Astrocyte of the spinal cord (primary cell): ENCODE results near the gene ZPBP.

Source experiments
- DNase-seq: peaks from one replicate; pipeline ENCODE4 v3.0.0; 2011; ENCODE audit warnings: low read depth, low spot score
- H3K4me3 ChIP-seq: 2 replicates; pipeline ENCODE4 v1.5.1; 2011; ENCODE audit warnings: low read depth, mild to moderate bottlenecking, low read length, moderate library complexity
- in situ Hi-C: cut with HindIII; loops from 2 replicates; pipeline ENCODE4 v1.10.0; 2017; ENCODE audit warnings: low sequenced_read_pairs
- TF ChIP-seq, protein P1 (sequence below): IDR thresholded peaks from 2 replicates; pipeline ENCODE4 v1.5.1; 2012; ENCODE audit warnings: low read depth, mild to moderate bottlenecking, low read length, inconsistent platforms

Gene ZPBP, protein sequence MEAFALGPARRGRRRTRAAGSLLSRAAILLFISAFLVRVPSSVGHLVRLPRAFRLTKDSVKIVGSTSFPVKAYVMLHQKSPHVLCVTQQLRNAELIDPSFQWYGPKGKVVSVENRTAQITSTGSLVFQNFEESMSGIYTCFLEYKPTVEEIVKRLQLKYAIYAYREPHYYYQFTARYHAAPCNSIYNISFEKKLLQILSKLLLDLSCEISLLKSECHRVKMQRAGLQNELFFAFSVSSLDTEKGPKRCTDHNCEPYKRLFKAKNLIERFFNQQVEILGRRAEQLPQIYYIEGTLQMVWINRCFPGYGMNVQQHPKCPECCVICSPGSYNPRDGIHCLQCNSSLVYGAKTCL

DNA sequence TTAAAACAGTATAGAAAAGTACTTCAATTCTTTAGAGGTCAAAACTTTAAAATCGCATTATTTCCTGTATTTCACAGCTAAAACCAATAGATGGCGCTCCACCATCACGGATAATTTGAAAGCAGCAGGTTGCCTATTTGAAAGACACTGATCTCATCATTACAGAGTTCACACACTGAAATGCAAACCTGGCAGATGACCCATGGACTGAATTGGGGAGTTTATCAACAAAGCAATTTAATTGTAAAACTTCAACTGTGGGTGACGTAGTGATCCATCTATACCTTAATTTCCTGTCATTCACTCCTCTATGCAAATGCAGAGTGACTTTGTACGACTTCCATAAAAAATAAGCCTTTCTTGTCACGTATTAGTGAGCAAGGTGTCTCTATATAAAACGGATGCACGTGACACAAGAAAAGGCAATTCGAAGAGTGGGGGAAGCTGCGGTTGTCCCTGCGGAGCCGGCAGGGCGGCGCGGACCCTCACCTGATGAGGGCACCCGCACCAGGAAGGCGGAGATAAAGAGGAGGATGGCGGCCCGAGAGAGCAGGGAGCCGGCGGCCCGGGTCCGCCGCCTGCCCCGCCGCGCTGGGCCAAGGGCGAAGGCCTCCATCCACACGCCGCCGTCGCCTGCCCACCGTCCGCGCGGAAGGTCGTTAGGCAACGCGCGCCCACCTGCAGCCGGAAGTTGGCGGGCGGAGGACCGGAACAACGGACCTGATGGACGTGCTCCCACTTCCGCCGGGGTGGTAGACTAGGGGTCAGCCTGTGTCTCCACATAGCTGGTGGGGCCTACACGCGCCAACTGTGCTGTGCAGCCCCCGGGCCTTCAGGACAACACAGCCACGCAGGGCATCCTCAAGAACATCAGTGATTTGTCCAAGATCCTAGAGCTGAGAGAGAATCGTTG is at the start of gene ZPBP:
Gene ZPBP (minus strand): TSS at position 668 of the 913 bp plus-strand sequence. CDS start 52 bp downstream, at position 616.
- in situ Hi-C loops: no loop called here
- peak; percentile 40 for DNase-seq
- H3K4me3 ChIP-seq: peak within 1 kb of the TSS; percentile 10
- TF ChIP-seq, protein P1, sequence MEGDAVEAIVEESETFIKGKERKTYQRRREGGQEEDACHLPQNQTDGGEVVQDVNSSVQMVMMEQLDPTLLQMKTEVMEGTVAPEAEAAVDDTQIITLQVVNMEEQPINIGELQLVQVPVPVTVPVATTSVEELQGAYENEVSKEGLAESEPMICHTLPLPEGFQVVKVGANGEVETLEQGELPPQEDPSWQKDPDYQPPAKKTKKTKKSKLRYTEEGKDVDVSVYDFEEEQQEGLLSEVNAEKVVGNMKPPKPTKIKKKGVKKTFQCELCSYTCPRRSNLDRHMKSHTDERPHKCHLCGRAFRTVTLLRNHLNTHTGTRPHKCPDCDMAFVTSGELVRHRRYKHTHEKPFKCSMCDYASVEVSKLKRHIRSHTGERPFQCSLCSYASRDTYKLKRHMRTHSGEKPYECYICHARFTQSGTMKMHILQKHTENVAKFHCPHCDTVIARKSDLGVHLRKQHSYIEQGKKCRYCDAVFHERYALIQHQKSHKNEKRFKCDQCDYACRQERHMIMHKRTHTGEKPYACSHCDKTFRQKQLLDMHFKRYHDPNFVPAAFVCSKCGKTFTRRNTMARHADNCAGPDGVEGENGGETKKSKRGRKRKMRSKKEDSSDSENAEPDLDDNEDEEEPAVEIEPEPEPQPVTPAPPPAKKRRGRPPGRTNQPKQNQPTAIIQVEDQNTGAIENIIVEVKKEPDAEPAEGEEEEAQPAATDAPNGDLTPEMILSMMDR: peak; percentile 69

DNA sequence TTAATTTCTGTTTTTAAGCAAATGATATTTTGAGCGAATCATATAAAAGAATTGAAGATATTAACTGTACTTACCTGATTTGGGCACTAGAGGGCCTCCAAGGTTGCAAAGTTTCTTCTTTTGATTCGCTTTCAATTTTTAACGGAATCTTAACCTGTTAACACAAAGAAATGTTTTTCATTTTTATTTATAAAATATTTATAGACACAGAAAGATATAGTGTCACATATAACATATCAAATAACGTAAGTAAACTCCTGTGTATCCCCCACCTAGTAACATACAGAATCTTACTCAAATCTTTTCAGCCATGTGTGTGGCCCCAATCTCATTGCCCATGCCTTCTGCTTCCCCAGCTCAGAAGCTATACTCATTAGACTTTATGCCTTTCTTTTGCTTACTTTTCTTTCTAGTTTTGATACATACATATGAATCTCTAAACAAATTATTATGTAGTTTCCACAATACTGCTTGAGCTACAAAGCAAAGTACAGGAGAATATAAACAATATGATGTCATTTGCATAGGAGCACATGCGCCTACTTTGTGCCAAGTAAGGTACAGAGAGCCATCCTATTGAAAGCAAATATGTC is 49.5 kb upstream of the ZPBP start:
- in situ Hi-C loops: no loop called here
- TF ChIP-seq, protein P1: peak; percentile 60
- no peak overlapping the region for H3K4me3 ChIP-seq
- peak; percentile 51 for DNase-seq

DNA sequence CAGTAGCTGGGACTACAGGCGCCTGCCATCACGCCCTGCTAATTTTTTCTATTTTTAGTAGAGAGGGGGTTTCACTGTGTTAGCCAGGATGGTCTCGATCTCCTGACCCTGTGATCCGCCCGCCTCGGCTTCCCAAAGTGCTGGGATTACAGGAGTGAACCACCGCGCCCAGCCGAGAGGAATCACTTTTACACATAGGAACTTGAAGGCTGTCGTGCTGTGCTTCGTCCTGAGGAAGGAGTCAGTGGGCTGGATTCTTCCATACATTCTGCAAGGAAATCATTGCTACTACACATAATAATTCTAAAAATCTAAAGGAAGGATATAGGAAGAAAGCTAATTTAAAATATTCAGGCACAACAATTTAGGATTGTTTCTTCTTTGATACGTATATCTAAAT is 48.8 kb upstream of the ZPBP start:
- in situ Hi-C loops: no loop called here
- TF ChIP-seq, protein P1: no peak
- no peak overlapping the region for H3K4me3 ChIP-seq
- DNase-seq: no peak

DNA sequence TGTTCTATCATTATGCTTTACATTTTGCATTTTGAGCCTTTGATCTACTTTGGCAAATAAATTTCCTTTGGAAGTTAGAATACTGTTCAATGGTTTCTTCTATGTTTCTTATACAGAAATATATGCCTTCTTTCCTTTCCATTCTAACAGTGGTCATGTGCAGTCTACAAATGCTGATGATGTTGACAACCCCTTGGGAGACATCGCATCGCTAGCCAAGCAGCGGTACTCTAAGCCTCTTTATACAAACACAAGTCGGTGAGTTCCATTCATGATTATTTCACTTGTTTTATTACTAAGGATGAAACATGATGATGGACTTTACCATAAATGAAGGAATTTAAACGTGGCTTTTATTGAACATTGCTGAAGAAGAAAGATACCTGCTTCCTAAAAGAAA is 48.1 kb upstream of the ZPBP start:
- no peak for DNase-seq
- in situ Hi-C loops: no loop called here
- no peak overlapping the region for H3K4me3 ChIP-seq
- TF ChIP-seq, protein P1: no peak

DNA sequence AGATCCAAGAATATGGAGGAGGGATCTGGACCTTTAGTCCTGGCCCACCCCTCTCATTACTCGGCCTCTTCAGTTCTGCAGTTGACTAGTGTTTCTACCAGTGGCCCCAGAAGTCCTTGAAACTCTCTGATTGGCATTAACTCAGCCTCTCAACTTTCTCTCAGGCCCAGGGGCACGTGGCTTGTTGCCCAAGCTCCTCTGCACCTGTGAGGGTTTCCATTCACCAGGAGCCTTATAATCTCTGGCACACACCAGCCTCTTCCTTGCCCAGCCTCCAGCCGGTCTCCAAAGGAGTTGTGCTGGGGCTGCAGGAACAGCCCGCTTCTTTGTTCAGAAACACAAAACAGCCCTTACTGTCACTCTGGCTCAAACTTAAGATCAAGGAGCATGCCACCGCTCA is 47.6 kb upstream of the ZPBP start:
- TF ChIP-seq, protein P1: no peak
- H3K4me3 ChIP-seq: no peak overlapping the region
- no peak for DNase-seq
- in situ Hi-C loops: no loop called here

DNA sequence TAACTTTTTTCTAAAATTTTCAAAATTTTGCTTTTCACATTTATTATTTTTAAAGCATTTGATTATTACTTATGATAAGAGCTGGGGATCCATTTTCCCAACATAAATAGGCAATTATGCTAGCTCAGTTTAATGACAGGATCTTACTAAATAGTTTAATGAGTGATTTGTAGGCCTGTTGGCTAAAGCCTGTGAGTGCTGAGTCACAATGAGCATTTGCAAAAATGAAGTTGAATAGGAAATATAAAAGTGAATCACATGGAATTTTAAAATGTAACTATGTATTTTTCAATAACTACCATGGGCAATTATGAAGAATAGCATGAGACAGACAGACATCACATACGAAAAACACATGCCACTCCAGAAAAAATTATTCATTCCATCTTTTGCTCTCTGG is 45.1 kb upstream of the ZPBP start:
- TF ChIP-seq, protein P1: no peak
- in situ Hi-C loops: no loop called here
- no peak overlapping the region for H3K4me3 ChIP-seq
- no peak for DNase-seq
